Lower lobe of right lung (tissue), 2 donors: Measurements from ENCODE around the gene EXOC4. TPM values are rescaled to one million over a fixed set of nuclear protein-coding genes. Genes with fewer than 3 reads are reported as not detected.

Experiments used
- ATAC-seq, 2 donors: fragments of 200-7000 bp; cut with Tn5 transposase; one replicate each; pipeline ENCODE4 v1.9.1; 2020 to 2022; ENCODE audit warnings: mild to moderate bottlenecking in 2 of 2, moderate library complexity in 2 of 2
- DNase-seq: peaks from one replicate; pipeline ENCODE4 v3.0.0-alpha.2; 2020
- H3K27ac ChIP-seq: fragments of 200-600 bp; one replicate; pipeline ENCODE4 v1.8.0; 2022
- H3K27me3 ChIP-seq: fragments of 200-600 bp; one replicate; pipeline ENCODE4 v1.8.0; 2022; ENCODE audit warnings: low read depth
- H3K36me3 ChIP-seq: fragments of 200-600 bp; one replicate; pipeline ENCODE4 v1.8.0; 2022; ENCODE audit warnings: mild to moderate bottlenecking
- H3K4me1 ChIP-seq: fragments of 200-600 bp; one replicate; pipeline ENCODE4 v1.8.0; 2022
- H3K4me3 ChIP-seq: fragments of 200-600 bp; one replicate; pipeline ENCODE4 v1.8.0; 2022; ENCODE audit warnings: mild to moderate bottlenecking
- H3K9me3 ChIP-seq: fragments of 200-600 bp; one replicate; pipeline ENCODE4 v1.8.0; 2022
- intact Hi-C: fragments of 100-400 bp; cut with DNase I; formaldehyde crosslinking; loops from one replicate; pipeline ENCODE4 v1.11.0; 2022
- total RNA-seq: library from RNA; stranded (reverse); fragmentation: NEBNext Ultra II Directional; extraction: Animal tissue kit (Norgen Biotek cat#: 25700); gene quantifications from one replicate; pipeline ENCODE4 v1.2.1, GENCODE V29; 2021
- TF ChIP-seq, protein P1 (sequence below): fragments of 200-600 bp; IDR thresholded peaks from one replicate; pipeline ENCODE4 v1.8.0; 2022; ENCODE audit warnings: antibody characterized with exemption, mild to moderate bottlenecking
- donor health status: DM: no; HTN: yes; CAD: no; lungs with severe emphysema.

Gene EXOC4
- total RNA-seq, 1 donor from 2014 or later = 80.2 TPM

GRCh38 chr7:133529861-133530260 lies 277.0 kb downstream of the EXOC4 start:
- intact Hi-C loops = no loop called here

GRCh38 chr7:133530682-133531081 lies 277.8 kb downstream of the EXOC4 start:
- H3K9me3 ChIP-seq = no peaks in the 10 kb centered on the region
- H3K4me3 ChIP-seq = no peak overlapping the region
- no peaks in the 10 kb centered on the region for H3K4me1 ChIP-seq
- ATAC-seq = no peak
- no peaks in the 10 kb centered on the region for H3K36me3 ChIP-seq
- intact Hi-C loops = no loop called here
- no peak for DNase-seq
- TF ChIP-seq, protein P1, sequence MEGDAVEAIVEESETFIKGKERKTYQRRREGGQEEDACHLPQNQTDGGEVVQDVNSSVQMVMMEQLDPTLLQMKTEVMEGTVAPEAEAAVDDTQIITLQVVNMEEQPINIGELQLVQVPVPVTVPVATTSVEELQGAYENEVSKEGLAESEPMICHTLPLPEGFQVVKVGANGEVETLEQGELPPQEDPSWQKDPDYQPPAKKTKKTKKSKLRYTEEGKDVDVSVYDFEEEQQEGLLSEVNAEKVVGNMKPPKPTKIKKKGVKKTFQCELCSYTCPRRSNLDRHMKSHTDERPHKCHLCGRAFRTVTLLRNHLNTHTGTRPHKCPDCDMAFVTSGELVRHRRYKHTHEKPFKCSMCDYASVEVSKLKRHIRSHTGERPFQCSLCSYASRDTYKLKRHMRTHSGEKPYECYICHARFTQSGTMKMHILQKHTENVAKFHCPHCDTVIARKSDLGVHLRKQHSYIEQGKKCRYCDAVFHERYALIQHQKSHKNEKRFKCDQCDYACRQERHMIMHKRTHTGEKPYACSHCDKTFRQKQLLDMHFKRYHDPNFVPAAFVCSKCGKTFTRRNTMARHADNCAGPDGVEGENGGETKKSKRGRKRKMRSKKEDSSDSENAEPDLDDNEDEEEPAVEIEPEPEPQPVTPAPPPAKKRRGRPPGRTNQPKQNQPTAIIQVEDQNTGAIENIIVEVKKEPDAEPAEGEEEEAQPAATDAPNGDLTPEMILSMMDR = no peak
- H3K27me3 ChIP-seq = no peaks in the 10 kb centered on the region
- H3K27ac ChIP-seq = no peak overlapping the region

More at GRCh38 chr7:133529861-133530260, 277.0 kb downstream of the EXOC4 start:
- H3K36me3 ChIP-seq = no peaks in the 10 kb centered on the region
- DNase-seq = no peak
- no peak for ATAC-seq
- TF ChIP-seq, protein P1 = no peak
- H3K27ac ChIP-seq = no peak overlapping the region
- H3K9me3 ChIP-seq = no peaks in the 10 kb centered on the region
- H3K4me3 ChIP-seq = no peak overlapping the region
- H3K4me1 ChIP-seq = no peaks in the 10 kb centered on the region
- no peaks in the 10 kb centered on the region for H3K27me3 ChIP-seq

- DNase-seq = no peak
- Histone ChIP-seq H3K4me3 (no peak overlapping the region), H3K9me3 (no peaks in the 10 kb centered on the region), H3K36me3 (no peaks in the 10 kb centered on the region), H3K27ac (no peak overlapping the region), H3K27me3 (no peaks in the 10 kb centered on the region), H3K4me1 (no peaks in the 10 kb centered on the region)
- no peak for ATAC-seq
- TF ChIP-seq, protein P1 = no peak
- intact Hi-C loops = no loop called here
Measured at GRCh38 chr7:133534816-133535215, 281.9 kb downstream of the EXOC4 start.

- Histone ChIP-seq H3K27me3 (no peaks in the 10 kb centered on the region), H3K27ac (no peak overlapping the region), H3K9me3 (no peaks in the 10 kb centered on the region), H3K4me1 (no peaks in the 10 kb centered on the region), H3K4me3 (no peak overlapping the region), H3K36me3 (no peaks in the 10 kb centered on the region)
- no peak for ATAC-seq
- TF ChIP-seq, protein P1 = no peak
- no peak for DNase-seq
- intact Hi-C loops = no loop called here
Measured at GRCh38 chr7:133535308-133535707, 282.4 kb downstream of the EXOC4 start.

DNA sequence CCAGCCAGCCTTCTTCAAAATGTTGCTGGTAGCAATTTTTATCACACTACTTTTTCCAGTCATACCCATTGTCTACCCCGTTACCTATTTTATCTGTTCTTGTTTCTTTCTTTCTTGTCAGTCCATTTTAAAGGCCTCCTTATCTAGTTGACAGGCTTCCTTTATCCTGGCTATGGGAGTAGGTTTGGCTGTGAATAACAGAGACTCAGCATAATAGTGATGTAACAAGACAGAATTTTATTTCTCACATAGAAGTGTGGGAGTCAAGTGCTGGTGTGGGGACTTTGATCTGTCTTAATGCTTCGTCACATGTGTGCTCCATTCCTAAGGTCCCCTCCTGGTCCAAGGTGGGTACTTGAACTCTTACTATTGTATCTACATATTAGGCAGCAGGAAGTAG lies 283.6 kb downstream of the EXOC4 start:
- Histone ChIP-seq H3K9me3 (no peaks in the 10 kb centered on the region), H3K4me3 (no peak overlapping the region), H3K27me3 (no peaks in the 10 kb centered on the region), H3K4me1 (no peaks in the 10 kb centered on the region), H3K27ac (no peak overlapping the region), H3K36me3 (no peaks in the 10 kb centered on the region)
- ATAC-seq (no peak), DNase-seq (no peak)
- intact Hi-C loops = no loop called here
- TF ChIP-seq, protein P1 = no peak

GRCh38 chr7:133539016-133539415 lies 286.1 kb downstream of the EXOC4 start:
- Histone ChIP-seq H3K36me3 (no peaks in the 10 kb centered on the region), H3K9me3 (no peaks in the 10 kb centered on the region), H3K27ac (no peak overlapping the region), H3K4me3 (no peak overlapping the region), H3K27me3 (no peaks in the 10 kb centered on the region), H3K4me1 (no peaks in the 10 kb centered on the region)
- no peak for DNase-seq
- ATAC-seq = no peak
- intact Hi-C loops = no loop called here
- TF ChIP-seq, protein P1 = no peak
